Endothelial cell of umbilical vein (primary cell): ENCODE data around the gene FMNL1. TPM values are rescaled to one million over a fixed set of nuclear protein-coding genes. Genes with fewer than 3 reads are reported as not detected.

Experiments
- BruUV-seq: library from RNA; stranded (reverse); fragments of 400-500 nt; replicated peaks from 2 replicates; lab custom pipeline; 2021; lab: Mats Ljungman, UMichigan
- CTCF ChIA-PET: fragments of 300-600, 350-600 bp; sonication (Branson Sonifier 250); formaldehyde crosslinking; loops from one replicate; lab custom pipeline; 2021; ENCODE audit warnings: antibody characterized with exemption, inconsistent platforms; lab: Charles Lee
- POLR2A ChIA-PET: fragments of 300-600, 350-600 bp; sonication (Branson Sonifier 250); formaldehyde crosslinking; loops from one replicate; lab custom pipeline; 2021; ENCODE audit warnings: antibody characterized with exemption, inconsistent platforms; lab: Charles Lee
- DNase-seq: peaks from one replicate; pipeline ENCODE4 v3.0.0-alpha.2; 2011; ENCODE audit warnings: low read depth, low spot score
- FAIRE-seq: peaks from 2 replicates; lab custom pipeline; 2011; peaks lifted over from hg19 to GRCh38; lab: Jason Lieb, UNC
- H2AFZ ChIP-seq: 2 replicates; pipeline ENCODE4 v1.6.0; 2012; ENCODE audit warnings: low read depth, low read length, control low read depth, inconsistent platforms
- H3K27ac ChIP-seq: 2 replicates; pipeline ENCODE4 v1.5.1; 2011; ENCODE audit warnings: low read depth, mild to moderate bottlenecking, control low read depth, low read length, moderate library complexity; ENCODE audit not compliant: insufficient read depth
- H3K27me3 ChIP-seq, 2 experiments: 2 replicates each; pipeline versions ENCODE4 v1.6.0 to v1.6.1; 2011; ENCODE audit warnings: low read length in 2 of 2, mixed read lengths in 1 of 2; ENCODE audit not compliant: control insufficient read depth in 2 of 2, insufficient read depth in 2 of 2
- H3K36me3 ChIP-seq, 2 experiments: 2 replicates in 1 of 2; 3 replicates in 1 of 2; pipeline ENCODE4 v1.5.1; 2011; ENCODE audit warnings: low read length in 2 of 2, mild to moderate bottlenecking in 1 of 2, moderate library complexity in 1 of 2; ENCODE audit not compliant: control insufficient read depth in 2 of 2, insufficient read depth in 2 of 2; ENCODE audit errors: extremely low read depth in 1 of 2
- H3K4me1 ChIP-seq: 3 replicates; pipeline ENCODE4 v1.5.1; 2011; ENCODE audit warnings: mild to moderate bottlenecking, low read length; ENCODE audit not compliant: control insufficient read depth, insufficient read depth; ENCODE audit errors: extremely low read depth
- H3K4me2 ChIP-seq: 2 replicates; pipeline ENCODE4 v1.6.1; 2011; ENCODE audit warnings: low read length, control low read depth, mixed read lengths; ENCODE audit not compliant: insufficient read depth
- H3K4me3 ChIP-seq, 3 experiments: fragments of 200-600 bp in 1 of 3; sonication (generic), shearing (Covaris generic) in 1 of 3; replicated peaks in 1 of 3; 2 replicates each; pipeline ENCODE4 v1.5.1; 2011 to 2016; ENCODE audit warnings: control low read depth in 3 of 3, low read length in 3 of 3, mild to moderate bottlenecking in 2 of 3, inconsistent platforms in 1 of 3, low read depth in 1 of 3, moderate library complexity in 1 of 3; ENCODE audit not compliant: insufficient read depth in 1 of 3
- H3K79me2 ChIP-seq: 2 replicates; pipeline ENCODE4 v1.6.0; 2012; ENCODE audit warnings: low read length, inconsistent platforms; ENCODE audit not compliant: control insufficient read depth, insufficient read depth
- H3K9ac ChIP-seq: replicated peaks from 2 replicates; pipeline ENCODE3; 2011; ENCODE audit warnings: low read length, control low read depth; ENCODE audit not compliant: insufficient read depth; ENCODE audit errors: extremely low read depth
- H3K9me1 ChIP-seq: replicated peaks from 3 replicates; pipeline ENCODE4 v1.6.0; 2011; ENCODE audit warnings: mild to moderate bottlenecking, low read length; ENCODE audit not compliant: control insufficient read depth, insufficient read depth; ENCODE audit errors: extremely low read depth
- H3K9me3 ChIP-seq: replicated peaks from 2 replicates; pipeline ENCODE4 v1.5.1; 2012; ENCODE audit warnings: low read length, inconsistent platforms; ENCODE audit not compliant: control insufficient read depth, insufficient read depth
- H4K20me1 ChIP-seq: replicated peaks from 2 replicates; pipeline ENCODE3; 2011; ENCODE audit warnings: mild to moderate bottlenecking, low read length; ENCODE audit not compliant: control insufficient read depth, insufficient read depth; ENCODE audit errors: extremely low read depth
- EZH2 ChIP-seq: IDR thresholded peaks from 2 replicates; pipeline ENCODE4 v1.6.1; 2012; ENCODE audit warnings: borderline replicate concordance, low read depth, mild to moderate bottlenecking, moderate library complexity, low read length, inconsistent platforms; ENCODE audit not compliant: severe bottlenecking
- FOS ChIP-seq: IDR thresholded peaks from 2 replicates; pipeline ENCODE4 v1.6.1; 2011; ENCODE audit warnings: mild to moderate bottlenecking, low read length, moderate library complexity, borderline replicate concordance; ENCODE audit not compliant: insufficient read depth
- GATA2 ChIP-seq: IDR thresholded peaks from 2 replicates; pipeline ENCODE4 v1.7.0; 2011; ENCODE audit warnings: low read depth, mild to moderate bottlenecking, moderate library complexity, mixed read lengths, low read length; ENCODE audit not compliant: insufficient read length, insufficient read depth
- JUN ChIP-seq: IDR thresholded peaks from 2 replicates; pipeline ENCODE4 v1.6.1; 2011; ENCODE audit warnings: borderline replicate concordance, low read depth; ENCODE audit not compliant: insufficient read length, insufficient read depth
- MYC ChIP-seq: IDR thresholded peaks from one replicate; pipeline ENCODE4 v1.6.1; 2011; ENCODE audit warnings: mild to moderate bottlenecking, low read depth, low read length
- POLR2A ChIP-seq: IDR thresholded peaks from 2 replicates; pipeline ENCODE4 v1.6.1; 2012; ENCODE audit warnings: low read depth, mild to moderate bottlenecking, control low read depth, low read length
- POLR2AphosphoS5 ChIP-seq: IDR thresholded peaks from 2 replicates; pipeline ENCODE4 v1.6.1; 2012; ENCODE audit warnings: low read depth, mild to moderate bottlenecking, control low read depth, low read length, moderate library complexity; ENCODE audit not compliant: insufficient read depth
- dilution Hi-C: fragments of 300-500 bp; cut with MboI; formaldehyde crosslinking; loops from one replicate; pipeline ENCODE4 v1.15.0; 2019; ENCODE audit warnings: low sequenced_read_pairs; ENCODE audit not compliant: extremely low pct_ligation_motif_present
- intact Hi-C: fragments of 100-400 bp; cut with micrococcal nuclease; formaldehyde crosslinking; loops from one replicate; pipeline ENCODE4 v1.10.0; 2022
- polyA plus RNA-seq, 4 experiments: library from polyadenylated mRNA; depleted of rRNA in 3 of 4; stranded (reverse) in 3 of 4; unstranded in 1 of 4; fragments of >200 nt; gene quantifications; 2 replicates each; pipeline versions ENCODE4 v1.2.1 to v1.2.3, GENCODE V29; 2011 to 2012; ENCODE audit warnings: missing spikeins in 1 of 4
- total RNA-seq: library from RNA; stranded (reverse); gene quantifications from 2 replicates; pipeline ENCODE4 v1.2.3, GENCODE V29; 2021
- TF ChIP-seq, protein P1 (sequence below): IDR thresholded peaks from 2 replicates; pipeline ENCODE4 v1.6.1; 2011; ENCODE audit not compliant: insufficient read depth, insufficient read length
- TF ChIP-seq, protein P2 (sequence below), 2 donors: IDR thresholded peaks; 1 replicate in 1 of 2; 2 replicates in 1 of 2; pipeline ENCODE4 v1.5.1; 2011; ENCODE audit warnings: low read length in 2 of 2, mild to moderate bottlenecking in 2 of 2, moderate library complexity in 2 of 2, control low read depth in 1 of 2, inconsistent platforms in 1 of 2, low read depth in 1 of 2; ENCODE audit not compliant: insufficient read depth in 1 of 2; ENCODE audit errors: extremely low read depth in 1 of 2

The FMNL1 gene
- total and polyA plus RNA-seq, 2 donors (not counting 3 experiments of a cell fraction or from before 2014, with no cell fraction given), result 0.95 to 1.6 TPM

DNA sequence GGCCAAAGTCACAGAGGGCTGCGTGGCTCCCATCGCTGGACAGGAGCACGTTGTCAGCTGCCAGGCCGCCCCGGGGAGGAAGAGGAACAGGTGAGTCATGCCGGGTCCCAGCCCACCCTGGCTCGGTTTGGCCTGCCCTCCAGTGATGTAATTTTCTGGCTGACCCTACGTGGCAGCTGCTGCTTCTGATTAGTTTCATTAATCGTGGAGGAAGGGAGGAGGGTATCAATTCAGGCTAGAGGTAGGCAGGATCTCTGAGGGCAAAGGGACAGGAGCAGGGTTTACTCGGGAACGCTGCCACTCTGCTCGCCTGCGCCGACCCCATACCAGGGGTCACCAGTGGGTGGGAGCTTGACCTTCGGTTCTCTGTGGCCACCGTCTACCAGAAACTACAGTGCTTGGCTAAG is 51.9 kb downstream of the FMNL1 start:
- Histone ChIP-seq H2AFZ (no peak overlapping the region), H3K4me3 (no peak overlapping the region), H3K9ac (no peak overlapping the region), H3K27me3 (no peaks in the 10 kb centered on the region), H4K20me1 (no peaks in the 10 kb centered on the region), H3K4me1 (peaks cover 26% of the 10 kb centered on the region), H3K36me3 (peaks cover 11 to 27% of the 10 kb centered on the region in 2 experiments), H3K9me1 (no peaks in the 10 kb centered on the region), H3K27ac (peak overlapping the region; percentile 4), H3K4me2 (no peak overlapping the region), H3K9me3 (no peaks in the 10 kb centered on the region), H3K79me2 (no peaks in the 10 kb centered on the region)
- ChIA-PET POLR2A (no interaction called here), CTCF (interaction anchor here (0.9 to 6.6 kb wide), 4 partner anchors 41 to 116 kb away, joined by 3 to 283 read pairs (median 4); no protein-coding TSS in a partner anchor)
- intact Hi-C loops, result no loop called here
- TF ChIP-seq POLR2AphosphoS5, result no peak
- peak; percentile 40 for TF ChIP-seq JUN
- peak; percentile 64 for TF ChIP-seq FOS
- TF ChIP-seq EZH2, result no peak
- peak; percentile 43 for TF ChIP-seq MYC
- TF ChIP-seq, protein P1, sequence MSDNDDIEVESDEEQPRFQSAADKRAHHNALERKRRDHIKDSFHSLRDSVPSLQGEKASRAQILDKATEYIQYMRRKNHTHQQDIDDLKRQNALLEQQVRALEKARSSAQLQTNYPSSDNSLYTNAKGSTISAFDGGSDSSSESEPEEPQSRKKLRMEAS, result no peak
- no peak for TF ChIP-seq POLR2A
- TF ChIP-seq, protein P2, sequence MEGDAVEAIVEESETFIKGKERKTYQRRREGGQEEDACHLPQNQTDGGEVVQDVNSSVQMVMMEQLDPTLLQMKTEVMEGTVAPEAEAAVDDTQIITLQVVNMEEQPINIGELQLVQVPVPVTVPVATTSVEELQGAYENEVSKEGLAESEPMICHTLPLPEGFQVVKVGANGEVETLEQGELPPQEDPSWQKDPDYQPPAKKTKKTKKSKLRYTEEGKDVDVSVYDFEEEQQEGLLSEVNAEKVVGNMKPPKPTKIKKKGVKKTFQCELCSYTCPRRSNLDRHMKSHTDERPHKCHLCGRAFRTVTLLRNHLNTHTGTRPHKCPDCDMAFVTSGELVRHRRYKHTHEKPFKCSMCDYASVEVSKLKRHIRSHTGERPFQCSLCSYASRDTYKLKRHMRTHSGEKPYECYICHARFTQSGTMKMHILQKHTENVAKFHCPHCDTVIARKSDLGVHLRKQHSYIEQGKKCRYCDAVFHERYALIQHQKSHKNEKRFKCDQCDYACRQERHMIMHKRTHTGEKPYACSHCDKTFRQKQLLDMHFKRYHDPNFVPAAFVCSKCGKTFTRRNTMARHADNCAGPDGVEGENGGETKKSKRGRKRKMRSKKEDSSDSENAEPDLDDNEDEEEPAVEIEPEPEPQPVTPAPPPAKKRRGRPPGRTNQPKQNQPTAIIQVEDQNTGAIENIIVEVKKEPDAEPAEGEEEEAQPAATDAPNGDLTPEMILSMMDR (IDR thresholded peaks at IDR 0.05; ENCODE audit: extremely low read depth in 1 of 2, insufficient read depth in 1 of 2, low read depth in 1 of 2, low read length in 2 of 2), result no peak
- TF ChIP-seq GATA2, result no peak
- dilution Hi-C loops, result no loop called here
- FAIRE-seq (peak; percentile 80), DNase-seq (peak; percentile 70)
- no TSS peak for BruUV-seq
